Transverse colon (tissue), 4 donors: Measurements from ENCODE around the gene HOXB5. TPM values are rescaled to one million over a fixed set of nuclear protein-coding genes. Genes with fewer than 3 reads are reported as not detected.

Experiments
- DNase-seq: peaks from one replicate; pipeline ENCODE4 v3.0.0-alpha.2; 2019
- H3K27ac ChIP-seq, 4 donors: fragments of 200-600 bp; sonication (generic); 2 replicates each; pipeline ENCODE4 v1.5.1; 2016 to 2018; ENCODE audit warnings: inconsistent platforms in 4 of 4
- H3K27me3 ChIP-seq: fragments of 200-600 bp; sonication (generic); 2 replicates; pipeline ENCODE4 v1.5.1; 2017; ENCODE audit warnings: inconsistent platforms
- H3K36me3 ChIP-seq, 4 donors: fragments of 200-600 bp; sonication (generic); 2 replicates each; pipeline ENCODE4 v1.5.1; 2017 to 2019; ENCODE audit warnings: inconsistent platforms in 4 of 4
- H3K4me1 ChIP-seq, 4 donors: fragments of 200-600 bp; sonication (generic); 2 replicates each; pipeline ENCODE4 v1.5.1; 2017 to 2020; ENCODE audit warnings: inconsistent platforms in 4 of 4
- H3K4me3 ChIP-seq, 4 donors: fragments of 200-600 bp; sonication (generic); 1 replicate in 1 of 4; 2 replicates in 3 of 4; pipeline versions ENCODE4 v1.5.1 to v1.6.1; 2017 to 2019; ENCODE audit warnings: inconsistent platforms in 4 of 4
- H3K9me3 ChIP-seq, 2 donors: fragments of 200-600 bp; sonication (generic); 2 replicates each; pipeline ENCODE4 v1.5.1; 2017 to 2019; ENCODE audit warnings: inconsistent platforms in 2 of 2
- CTCF ChIP-seq, 5 experiments: fragments of 200-600 bp in 3 of 5; fragments of 450-650 bp in 2 of 5; sonication (generic) in 3 of 5; IDR thresholded peaks; 1 replicate in 2 of 5; 2 replicates in 3 of 5; pipeline ENCODE4 v1.5.1; 2016 to 2017; ENCODE audit warnings: antibody characterized with exemption in 5 of 5, inconsistent platforms in 3 of 5, mild to moderate bottlenecking in 2 of 5, moderate library complexity in 1 of 5
- EP300 ChIP-seq: sonication (generic); formaldehyde crosslinking; IDR thresholded peaks from one replicate; pipeline ENCODE4 v1.6.1; 2017; ENCODE audit warnings: antibody characterized with exemption, low read depth
- POLR2A ChIP-seq: fragments of 450-650 bp; IDR thresholded peaks from one replicate; pipeline ENCODE4 v1.6.1; 2016; ENCODE audit warnings: antibody characterized with exemption, mild to moderate bottlenecking, moderate library complexity
- POLR2AphosphoS5 ChIP-seq, 3 donors: sonication (generic); formaldehyde crosslinking; IDR thresholded peaks; one replicate each; pipeline ENCODE4 v1.6.1; 2016; ENCODE audit warnings: antibody characterized with exemption in 3 of 3
- WGBS, 2 donors: methylation state at CpG; one replicate each; pipeline ENCODE4 v1.1.5; 2018; ENCODE audit warnings: low coverage in 1 of 2; 5-methylcytosine and 5-hydroxymethylcytosine counted together
- in situ Hi-C, 4 donors: fragments of 200-750 bp; cut with MboI; loops; one replicate each; pipeline versions ENCODE4 v1.15.0 to v1.15.1; 2017; ENCODE audit warnings: low sequenced_read_pairs in 3 of 4, low pct_ligation_motif_present in 1 of 4, low pct_unique_long_range_greater_than_20kb in 1 of 4
- intact Hi-C: fragments of 100-400 bp; cut with DNase I; formaldehyde crosslinking; loops from one replicate; pipeline ENCODE4 v1.15.1; 2023; ENCODE audit warnings: low total_unique reads
- total RNA-seq, 4 donors: library from RNA; depleted of rRNA; stranded (reverse); fragments of >200 nt; gene quantifications; one replicate each; pipeline ENCODE4 v1.1.0, GENCODE V29; 2016

Gene HOXB5
- total RNA-seq, 4 donors from 2014 or later = 10.5 to 35.4 (median 18.7) TPM

DNA sequence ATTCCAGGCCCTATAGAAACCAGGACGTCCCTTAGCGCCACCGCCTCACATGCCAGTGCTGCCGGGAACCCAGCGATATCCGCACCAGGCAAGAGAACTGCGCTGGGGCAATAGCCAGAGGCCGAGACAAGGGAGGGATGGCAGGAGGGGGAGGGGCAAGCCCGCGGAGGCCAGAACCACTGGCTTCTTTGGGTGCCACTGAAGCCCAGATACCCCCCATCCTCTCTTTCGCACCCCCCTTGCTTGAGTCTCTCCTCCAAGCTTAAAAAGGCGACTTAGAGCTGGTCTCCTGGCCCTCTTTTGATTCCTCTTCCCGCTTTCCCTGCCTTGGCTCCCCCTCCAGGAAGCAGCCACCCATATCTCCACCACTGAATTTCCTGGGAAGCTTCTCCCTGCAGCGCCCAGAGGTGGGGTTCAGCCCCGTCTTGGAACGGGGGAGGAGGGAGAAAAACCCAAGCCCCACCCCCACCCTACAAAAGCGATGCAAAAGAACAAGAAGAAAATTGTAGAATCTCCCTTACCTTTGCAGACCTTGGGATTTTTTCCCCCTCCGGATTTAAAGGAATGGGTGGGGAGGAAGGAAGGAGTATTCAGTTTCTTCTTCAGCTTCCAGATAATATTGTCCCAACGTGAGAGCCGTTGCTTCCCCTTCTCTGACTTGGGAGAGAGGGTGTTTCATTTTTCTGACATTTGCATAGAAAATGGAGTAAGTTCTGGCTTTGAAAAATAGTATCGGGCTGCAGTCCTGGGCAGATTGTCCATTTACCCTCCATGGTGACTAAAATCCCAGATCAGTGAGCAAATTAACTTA, 10.6 kb upstream of the HOXB5 start:
- no peaks in the 10 kb centered on the region for H3K9me3 ChIP-seq
- H3K4me1 ChIP-seq = peaks cover 6 to 49% (median 39%) of the 10 kb centered on the region in 4 donors
- peak overlapping the region; percentile 7 to 66 (median 41) for H3K4me3 ChIP-seq
- H3K27me3 ChIP-seq = peaks cover 17% of the 10 kb centered on the region
- in situ Hi-C loops = no loop called here
- intact Hi-C loops = no loop called here
- TF ChIP-seq EP300 = no peak
- no peak for TF ChIP-seq CTCF (IDR thresholded peaks at IDR 0.05)
- peak; percentile 5 to 77 (median 69) for TF ChIP-seq POLR2AphosphoS5 (IDR thresholded peaks at IDR 0.05)
- peak; percentile 69 for TF ChIP-seq POLR2A
- peak; percentile 75 for DNase-seq
- WGBS, 2 donors = 10 to 21% methylated on average over 8 to 21 of the region's 21 CpGs
- peak overlapping the region; percentile 86 to 95 (median 90) for H3K27ac ChIP-seq
- H3K36me3 ChIP-seq = no peaks in the 10 kb centered on the region

DNA sequence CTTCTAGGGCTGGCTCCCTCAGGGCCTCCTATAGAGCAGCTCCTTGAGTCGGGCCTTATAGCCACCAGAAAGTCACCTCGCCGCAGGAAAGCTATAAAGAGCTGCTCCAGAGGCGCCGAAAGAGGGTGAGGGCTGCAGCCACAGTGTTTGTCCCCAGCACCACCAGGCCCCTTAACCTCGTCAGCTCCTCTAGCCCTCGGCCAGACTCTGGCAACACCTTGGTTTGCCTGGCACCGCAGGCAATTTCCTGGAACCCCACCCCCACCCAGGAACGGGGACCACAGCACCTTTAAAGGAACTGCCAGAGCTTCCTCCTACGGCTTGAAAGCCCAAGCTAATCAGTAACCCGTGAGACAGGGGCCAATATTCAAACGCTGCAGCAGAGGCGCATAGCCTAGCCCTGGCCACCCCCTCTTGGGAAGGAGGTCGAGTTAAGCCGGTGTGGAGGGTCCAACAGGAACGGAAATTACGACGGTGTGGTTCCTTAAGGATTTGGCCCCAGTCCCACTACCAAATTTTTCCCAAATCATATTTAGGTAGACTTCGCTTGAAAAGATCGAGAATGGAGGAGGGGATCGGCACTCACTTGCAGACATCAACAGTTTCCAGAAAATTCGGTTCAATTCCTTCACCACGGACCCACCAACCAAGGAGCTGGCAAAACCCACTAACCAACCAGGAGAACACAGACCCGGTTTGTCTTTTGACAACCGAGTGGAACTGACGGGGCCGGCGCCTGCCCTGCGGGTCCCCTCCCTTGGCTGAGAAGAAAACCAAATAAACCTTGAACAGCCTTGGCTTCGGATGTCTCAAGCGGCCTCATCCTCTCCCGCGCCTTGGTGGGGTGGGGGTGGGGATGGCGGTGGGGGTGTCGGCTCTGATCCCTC, 8.2 kb upstream of the HOXB5 start:
- Histone ChIP-seq H3K36me3 (no peaks in the 10 kb centered on the region), H3K4me3 (peak overlapping the region in 3 of 4 donors; percentile 36 to 66 (median 46)), H3K9me3 (no peaks in the 10 kb centered on the region), H3K27ac (peak overlapping the region; percentile 86 to 95 (median 90)), H3K27me3 (peaks cover 17% of the 10 kb centered on the region), H3K4me1 (peaks cover 15 to 62% (median 55%) of the 10 kb centered on the region in 4 donors)
- intact Hi-C loops (no loop called here), in situ Hi-C loops (no loop called here)
- TF ChIP-seq POLR2AphosphoS5 (IDR thresholded peaks at IDR 0.05) = peak; percentile 20 to 46 (median 24)
- TF ChIP-seq EP300 = no peak
- peak; percentile 29 for TF ChIP-seq POLR2A
- TF ChIP-seq CTCF (IDR thresholded peaks at IDR 0.05) = no peak
- WGBS, 2 donors = 24 to 30% methylated on average over 4 to 35 of the region's 35 CpGs
- DNase-seq = peak; percentile 77

DNA sequence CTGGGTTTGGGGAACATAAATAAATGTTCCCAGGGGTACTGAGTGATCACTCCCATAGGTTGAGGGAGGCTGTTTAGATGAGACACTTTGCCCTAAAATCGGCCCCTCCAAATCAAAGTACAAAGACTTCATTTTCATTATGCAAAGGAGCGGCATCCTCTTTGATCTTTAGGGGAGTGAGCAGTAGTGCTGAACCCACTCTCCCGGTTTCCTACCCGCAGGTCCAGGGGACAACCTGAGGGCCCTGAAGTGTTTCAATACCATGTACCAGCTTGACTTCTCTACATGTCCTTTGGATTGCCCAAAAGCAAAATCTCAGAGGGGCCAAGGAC, 7.6 kb upstream of the HOXB5 start:
- peak overlapping the region in 2 of 4 donors; percentile 46 to 66 for H3K4me3 ChIP-seq
- no peak for TF ChIP-seq POLR2AphosphoS5 (IDR thresholded peaks at IDR 0.05)
- TF ChIP-seq CTCF (IDR thresholded peaks at IDR 0.05) = no peak
- TF ChIP-seq EP300 = no peak
- TF ChIP-seq POLR2A = no peak
- no peak for DNase-seq
- no peaks in the 10 kb centered on the region for H3K9me3 ChIP-seq
- peak overlapping the region; percentile 86 to 95 (median 90) for H3K27ac ChIP-seq
- intact Hi-C loops = no loop called here
- in situ Hi-C loops = no loop called here
- H3K36me3 ChIP-seq = no peaks in the 10 kb centered on the region
- peaks cover 15 to 67% (median 57%) of the 10 kb centered on the region in 4 donors for H3K4me1 ChIP-seq
- 37% methylated on average over 4 of the region's 4 CpGs; no CpG with 5 or more reads in 1 of the 2 donors for WGBS, 2 donors
- peaks cover 17% of the 10 kb centered on the region for H3K27me3 ChIP-seq
